GM19328 (cell line): Measurements from ENCODE around the gene PHB1.
"Not testable (repeated sequence)": the region's sequence is repeated elsewhere in the genome, so short reads cannot be mapped to it uniquely, and the experiment has no call there.

Experiments used
- ATAC-seq: cut with Tn5 transposase; IDR thresholded peaks from one replicate; pipeline ENCODE4 v1.9.1; 2021; ENCODE audit warnings: mild to moderate bottlenecking, moderate library complexity; ENCODE audit not compliant: unreplicated experiment

Gene PHB1

GRCh38 chr17:49406421-49407061, 8.1 kb downstream of the PHB1 start:
- no peak for ATAC-seq

- no peak for ATAC-seq
Observed at GRCh38 chr17:49404906-49405305, 9.8 kb downstream of the PHB1 start.

DNA sequence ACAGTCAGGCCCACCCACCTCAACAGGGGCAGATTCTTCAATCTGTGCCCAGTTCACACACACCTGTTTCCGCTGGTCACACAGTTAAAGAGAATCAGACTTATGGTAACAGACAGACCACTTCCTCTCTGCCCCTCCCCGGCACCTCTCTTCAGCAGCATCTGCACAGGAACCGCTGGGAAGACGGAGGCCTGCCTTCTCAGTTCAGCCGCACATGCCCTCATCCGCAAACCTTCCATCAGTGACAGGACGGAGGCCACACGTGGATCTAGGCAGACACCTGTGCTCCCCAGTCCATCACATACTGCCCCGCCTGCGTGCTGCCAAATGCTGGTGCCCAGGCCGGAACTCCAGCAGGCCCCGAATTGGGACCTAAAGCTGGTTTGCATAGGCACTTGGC, 10.3 kb downstream of the PHB1 start:
- ATAC-seq = no peak

DNA sequence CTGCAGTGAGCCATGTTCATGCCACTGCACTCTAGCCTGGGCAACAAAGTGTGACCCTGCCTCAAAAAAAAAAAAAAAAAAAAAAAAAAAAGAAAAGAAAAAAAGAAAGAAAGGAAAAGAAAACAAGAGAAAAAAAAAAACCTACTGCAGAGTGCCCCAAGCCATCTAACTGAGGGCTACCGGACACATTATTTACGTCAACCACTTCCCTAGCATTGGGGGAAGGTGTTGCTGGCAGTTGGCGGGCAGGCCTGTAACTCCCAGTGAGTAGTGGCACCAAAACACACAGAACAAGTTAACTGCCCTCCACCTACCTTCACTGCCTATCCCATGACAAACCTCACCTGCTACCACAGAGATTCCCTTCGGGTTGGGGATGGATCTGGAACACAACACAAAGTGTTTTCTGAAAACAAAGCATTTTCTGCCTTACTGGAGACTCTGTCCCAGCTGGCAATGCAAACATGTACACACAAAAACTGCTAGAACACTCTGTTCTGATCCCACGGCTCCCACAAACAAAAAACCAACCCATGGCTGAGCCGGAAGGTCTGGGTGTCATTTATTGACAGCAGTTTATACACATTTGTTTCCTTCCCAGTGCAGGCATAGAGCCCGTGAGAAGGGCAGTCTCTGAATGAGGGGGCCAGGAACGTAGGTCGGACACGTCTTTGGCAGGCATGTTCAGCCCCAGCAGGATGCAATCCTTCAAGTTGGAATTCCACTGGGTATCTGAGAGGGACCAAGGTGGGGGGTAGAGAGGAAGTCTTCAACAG, 11.0 kb downstream of the PHB1 start:
- ATAC-seq = no peak

DNA sequence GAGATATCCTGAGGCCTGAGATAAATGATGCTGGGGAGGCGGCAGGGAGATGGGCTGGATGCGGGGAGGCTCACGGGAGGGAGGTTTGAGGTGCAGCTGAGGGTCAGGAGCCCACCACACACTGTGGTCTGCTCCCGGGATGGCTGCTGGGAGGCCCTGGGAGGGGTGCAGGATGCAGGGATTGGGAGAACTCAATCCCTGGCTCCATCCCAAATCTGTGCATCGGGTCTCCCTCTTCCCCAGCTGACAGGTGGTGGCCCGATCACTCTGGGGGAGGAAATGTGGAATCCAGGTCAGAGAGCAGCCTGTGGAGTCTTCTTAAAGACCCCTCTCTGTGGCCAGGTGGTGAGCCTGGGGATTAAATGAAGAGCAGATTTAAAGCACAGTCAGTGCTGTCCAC, 12.0 kb downstream of the PHB1 start:
- no peak for ATAC-seq

GRCh38 chr17:49401971-49402611, 12.6 kb downstream of the PHB1 start:
- no peak for ATAC-seq

DNA sequence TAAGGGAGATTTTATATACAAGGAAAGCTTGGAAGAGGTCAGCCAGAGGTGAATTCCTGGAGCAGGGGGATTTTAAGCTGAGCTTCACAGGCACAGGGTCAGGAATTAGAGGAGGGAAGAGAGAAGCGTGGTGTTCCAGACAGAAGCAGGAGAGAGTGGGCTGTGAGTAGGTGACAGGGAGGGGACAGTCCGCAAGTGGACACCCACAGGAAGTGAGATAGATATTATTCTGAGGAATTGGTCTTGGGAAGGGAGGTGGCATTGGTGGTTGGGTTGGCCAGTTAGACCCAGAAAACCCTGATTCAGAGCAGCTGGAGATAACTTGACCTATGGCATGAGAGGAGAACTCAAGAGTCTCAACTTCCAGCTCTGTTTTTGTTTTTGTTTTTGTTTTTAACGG, 14.7 kb downstream of the PHB1 start:
- no peak for ATAC-seq

DNA sequence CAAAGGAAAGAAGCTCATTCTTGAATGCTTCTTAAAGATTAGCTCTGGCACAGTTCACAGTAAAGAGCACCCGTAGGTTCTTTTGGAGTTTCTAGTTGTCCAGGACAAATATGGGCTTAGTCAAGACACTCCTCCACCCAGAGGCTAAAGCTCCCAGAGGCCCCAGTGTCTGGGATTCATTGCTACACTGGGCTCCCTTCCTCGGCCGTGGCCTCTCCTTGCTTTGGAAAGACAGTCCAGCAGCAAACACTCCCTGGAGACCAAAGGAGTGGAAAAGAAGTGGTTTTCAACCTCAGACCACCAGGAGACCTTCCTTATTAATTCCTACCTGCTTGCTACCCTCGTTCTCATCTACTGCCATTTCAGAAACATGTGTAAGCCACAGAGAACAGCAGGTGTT, 17.1 kb downstream of the PHB1 start:
- ATAC-seq = no peak

DNA sequence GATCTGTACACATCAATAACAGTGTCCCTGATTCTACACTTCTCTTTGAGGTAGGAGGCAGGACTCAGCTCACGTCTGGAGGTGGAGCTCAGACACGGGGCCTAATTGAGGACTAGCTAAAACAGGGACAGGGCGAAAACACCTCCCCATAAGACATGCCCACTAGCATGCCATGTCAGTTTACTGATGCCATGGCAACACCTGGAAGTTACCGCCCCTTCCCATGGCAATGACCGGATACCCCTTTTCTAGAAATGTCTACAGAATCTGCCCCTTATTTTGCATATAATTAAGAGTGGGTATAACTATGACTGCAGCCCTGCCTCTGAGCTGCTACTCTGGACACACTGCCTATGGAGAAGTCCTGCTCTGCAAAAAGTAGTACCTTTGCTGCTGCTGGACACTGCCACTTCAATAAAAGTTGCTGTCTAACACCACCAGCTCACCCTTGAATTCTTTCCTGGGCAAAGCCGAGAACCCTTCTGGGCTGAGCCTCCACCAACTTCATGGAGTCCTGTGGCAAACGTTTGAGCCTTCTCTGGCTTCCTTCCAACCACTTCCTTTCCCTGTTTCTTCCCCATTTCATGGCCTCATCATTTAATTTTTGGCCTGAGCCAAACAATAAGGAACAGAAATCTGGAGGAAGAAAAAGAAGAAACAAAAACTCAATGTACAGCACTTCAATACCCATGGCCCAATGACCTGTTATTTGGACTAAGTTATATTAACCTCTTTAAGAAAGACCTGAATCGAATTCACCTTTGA, 21.0 kb downstream of the PHB1 start:
- no peak for ATAC-seq

GRCh38 chr17:49390548-49391324, 23.9 kb downstream of the PHB1 start:
- no peak for ATAC-seq

DNA sequence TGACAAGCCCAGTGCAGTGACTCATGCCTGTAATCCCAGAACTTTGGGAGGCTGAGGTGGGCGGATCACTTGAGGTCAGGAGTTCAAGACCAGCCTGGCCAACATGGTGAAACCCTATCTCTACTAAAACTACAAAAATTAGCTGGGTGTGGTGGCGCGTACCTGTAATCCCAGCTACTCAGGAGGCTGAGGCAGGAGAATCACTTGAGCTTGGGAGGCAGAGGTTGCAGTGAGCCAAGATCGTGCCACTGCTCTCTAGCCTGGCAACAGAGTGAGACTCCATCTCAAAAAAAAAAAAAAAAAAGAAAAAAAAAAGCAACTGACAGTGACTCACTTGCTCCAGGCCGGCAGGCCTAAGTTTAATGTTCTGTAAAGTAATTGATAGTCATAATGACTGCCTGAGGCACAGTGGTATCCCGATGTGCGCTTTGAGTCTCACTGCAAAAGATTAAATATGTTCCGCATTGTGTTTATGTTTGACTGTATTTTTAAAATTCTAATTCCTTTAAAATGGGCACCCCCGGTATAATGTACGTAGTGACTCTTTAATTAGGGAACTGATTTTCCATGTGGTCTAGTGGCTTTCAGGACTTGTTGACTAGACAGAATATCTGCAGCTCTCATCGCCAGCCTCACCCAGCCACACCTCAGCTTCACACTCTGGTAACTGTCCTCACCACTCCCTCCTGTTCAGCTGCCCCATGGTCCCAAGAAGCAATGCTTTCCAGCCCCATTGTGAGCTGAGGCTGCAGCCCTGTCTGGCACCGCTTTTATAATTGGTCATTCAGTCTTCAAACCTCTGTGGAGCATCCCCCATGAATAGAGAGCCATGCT, 25.0 kb downstream of the PHB1 start:
- not testable (repeated sequence) for ATAC-seq

DNA sequence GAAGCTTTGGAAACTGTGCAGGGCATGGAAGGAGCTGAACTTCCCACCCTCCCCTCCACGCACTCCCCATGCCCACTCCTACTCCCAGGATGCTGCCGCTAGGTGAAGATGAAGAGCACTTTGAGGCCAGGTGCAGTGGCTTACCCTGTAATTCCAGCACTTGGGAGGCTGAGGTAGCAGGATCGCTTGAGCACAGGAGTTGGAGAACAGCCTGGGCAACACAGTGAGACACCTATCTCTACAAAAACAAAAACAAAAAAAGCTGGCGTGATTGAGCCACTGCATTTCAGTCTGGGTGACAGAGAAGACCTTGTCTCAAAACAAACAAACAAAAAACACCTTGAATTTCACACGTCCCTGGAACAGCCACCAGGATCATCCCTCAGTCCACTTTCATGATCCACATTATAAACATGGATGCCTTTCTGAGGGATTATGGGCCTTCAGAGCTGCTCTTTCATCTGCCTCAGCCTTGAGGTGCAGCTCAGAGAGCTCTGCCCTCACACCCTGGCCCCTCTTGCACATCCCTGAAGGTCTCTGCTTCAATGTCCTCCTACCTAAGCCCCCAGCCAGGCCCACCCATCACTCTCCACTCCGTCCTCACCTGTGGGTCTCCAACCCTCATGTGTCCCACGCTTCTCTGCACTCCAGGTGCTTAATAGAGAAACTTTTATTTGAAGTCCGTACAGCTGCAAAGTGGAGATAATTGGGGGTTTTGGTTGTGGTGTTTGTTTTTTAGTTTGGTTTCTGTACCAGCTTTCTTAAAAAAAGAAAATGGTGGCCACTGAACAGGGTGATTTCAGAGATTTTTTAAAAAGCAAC, 25.8 kb downstream of the PHB1 start:
- ATAC-seq = no peak

DNA sequence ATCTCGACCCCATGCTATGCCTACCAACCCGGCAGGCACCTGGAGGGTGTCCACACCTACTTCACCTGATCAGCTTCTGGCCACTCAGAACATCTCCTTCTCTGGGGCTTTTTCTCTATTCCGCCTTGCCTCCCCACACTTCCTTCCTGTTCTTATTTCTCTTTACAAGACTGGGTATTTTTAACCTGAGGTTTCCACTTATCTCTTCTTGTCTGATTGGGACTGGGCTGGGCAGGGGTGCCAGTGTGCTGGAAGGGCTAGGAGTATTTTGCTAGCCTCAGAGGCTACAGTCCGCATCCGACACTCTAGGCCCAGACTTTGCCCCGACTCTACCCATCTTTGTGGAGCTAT, 26.4 kb downstream of the PHB1 start:
- ATAC-seq = no peak

GRCh38 chr17:49387498-49388289, 27.0 kb downstream of the PHB1 start:
- no peak for ATAC-seq

DNA sequence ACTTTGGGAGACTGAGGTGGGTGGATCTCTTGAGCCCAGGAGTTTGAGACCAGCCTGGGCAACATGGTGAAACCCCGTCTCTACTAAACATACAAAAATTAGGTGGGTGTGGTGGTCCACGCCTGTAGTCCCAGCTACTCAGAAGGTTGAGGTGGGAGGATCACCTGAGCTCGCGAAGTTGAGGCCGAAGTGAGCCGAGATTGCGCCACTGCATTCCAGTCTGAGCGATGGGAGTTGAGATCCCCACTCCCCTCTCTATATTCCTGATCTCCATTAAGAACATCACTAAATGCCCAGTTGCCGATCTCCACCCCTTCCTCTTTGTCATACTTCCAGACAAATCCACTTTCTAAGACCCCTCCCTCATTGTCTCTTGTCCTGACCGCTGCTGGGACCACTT, 28.3 kb downstream of the PHB1 start:
- no peak for ATAC-seq

- no peak for ATAC-seq
Observed at GRCh38 chr17:49384951-49385350, 29.7 kb downstream of the PHB1 start.

GRCh38 chr17:49383060-49383459, 31.6 kb downstream of the PHB1 start:
- ATAC-seq = no peak

- ATAC-seq = no peak
Observed at GRCh38 chr17:49382556-49382955, 32.1 kb downstream of the PHB1 start.
